NT2/D1 (cell line): ENCODE data around the gene GSG1L.

Experiments
- SUZ12 ChIP-seq: IDR thresholded peaks from 2 replicates; pipeline ENCODE4 v1.6.1; 2011; ENCODE audit not compliant: insufficient read length, insufficient read depth; ENCODE audit errors: extremely low read depth
- YY1 ChIP-seq: IDR thresholded peaks from 2 replicates; pipeline ENCODE4 v1.6.1; 2011; ENCODE audit not compliant: insufficient read length, insufficient read depth
- ZNF274 ChIP-seq: IDR thresholded peaks from 2 replicates; pipeline ENCODE4 v1.6.1; 2011; ENCODE audit warnings: mild to moderate bottlenecking, low read depth, low read length

GRCh38 chr16:27767971-27768591, 295.4 kb downstream of the GSG1L start:
- no peak for TF ChIP-seq YY1
- TF ChIP-seq SUZ12, result no peak
- no peak for TF ChIP-seq ZNF274
